ENCODE measurements around the gene NBPF20.
"Not testable (repeated sequence)": the region's sequence is repeated elsewhere in the genome, so short reads cannot be mapped to it uniquely, and the experiment has no call there.

DNA sequence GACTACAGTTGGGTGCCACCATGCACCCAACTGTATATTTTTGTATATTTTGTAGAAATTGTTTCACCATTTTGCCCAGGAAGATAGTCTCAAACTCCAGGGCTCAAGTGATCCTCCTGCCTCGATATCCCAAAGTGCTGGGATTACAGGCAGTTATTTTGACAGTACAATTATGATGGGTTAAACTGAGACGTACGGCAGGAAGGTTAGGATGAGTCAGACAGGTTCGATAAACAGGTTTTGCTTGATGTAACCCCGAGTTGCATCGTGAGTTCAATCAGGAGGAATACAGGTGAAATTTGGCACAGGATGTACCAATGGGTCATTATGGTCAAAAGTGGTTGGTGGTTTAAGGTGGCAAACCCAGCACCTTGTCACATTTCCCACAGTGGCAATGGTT is 46.0 kb upstream of the NBPF20 start:
- not testable (repeated sequence) for TF ChIP-seq FOXK2 (IDR thresholded peaks at IDR 0.05); POLR2A (IDR thresholded peaks at IDR 0.05; ENCODE audit: low read depth, low read length); TAF1 (IDR thresholded peaks at IDR 0.05; ENCODE audit: borderline replicate concordance, low read depth, low read length); CBX3 (IDR thresholded peaks at IDR 0.05; ENCODE audit: borderline replicate concordance, low read depth); EZH2 (IDR thresholded peaks at IDR 0.05; ENCODE audit: borderline replicate concordance, control insufficient read depth, low read depth, low read length); YBX1 (IDR thresholded peaks at IDR 0.05); SRF (IDR thresholded peaks at IDR 0.05; ENCODE audit: low read depth in 2 of 2, low read length in 2 of 2); KDM1A (IDR thresholded peaks at IDR 0.05; ENCODE audit: borderline replicate concordance)
- TF ChIP-seq, protein P1, sequence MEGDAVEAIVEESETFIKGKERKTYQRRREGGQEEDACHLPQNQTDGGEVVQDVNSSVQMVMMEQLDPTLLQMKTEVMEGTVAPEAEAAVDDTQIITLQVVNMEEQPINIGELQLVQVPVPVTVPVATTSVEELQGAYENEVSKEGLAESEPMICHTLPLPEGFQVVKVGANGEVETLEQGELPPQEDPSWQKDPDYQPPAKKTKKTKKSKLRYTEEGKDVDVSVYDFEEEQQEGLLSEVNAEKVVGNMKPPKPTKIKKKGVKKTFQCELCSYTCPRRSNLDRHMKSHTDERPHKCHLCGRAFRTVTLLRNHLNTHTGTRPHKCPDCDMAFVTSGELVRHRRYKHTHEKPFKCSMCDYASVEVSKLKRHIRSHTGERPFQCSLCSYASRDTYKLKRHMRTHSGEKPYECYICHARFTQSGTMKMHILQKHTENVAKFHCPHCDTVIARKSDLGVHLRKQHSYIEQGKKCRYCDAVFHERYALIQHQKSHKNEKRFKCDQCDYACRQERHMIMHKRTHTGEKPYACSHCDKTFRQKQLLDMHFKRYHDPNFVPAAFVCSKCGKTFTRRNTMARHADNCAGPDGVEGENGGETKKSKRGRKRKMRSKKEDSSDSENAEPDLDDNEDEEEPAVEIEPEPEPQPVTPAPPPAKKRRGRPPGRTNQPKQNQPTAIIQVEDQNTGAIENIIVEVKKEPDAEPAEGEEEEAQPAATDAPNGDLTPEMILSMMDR (IDR thresholded peaks at IDR 0.05 in 2 of 3, conservative IDR thresholded peaks at IDR 0.05 in 1 of 3; ENCODE audit: control insufficient read depth in 2 of 3, extremely low read depth in 1 of 3, insufficient read depth in 1 of 3, low read depth in 3 of 3, low read length in 3 of 3), result not testable (repeated sequence)
- TF ChIP-seq, protein P2, sequence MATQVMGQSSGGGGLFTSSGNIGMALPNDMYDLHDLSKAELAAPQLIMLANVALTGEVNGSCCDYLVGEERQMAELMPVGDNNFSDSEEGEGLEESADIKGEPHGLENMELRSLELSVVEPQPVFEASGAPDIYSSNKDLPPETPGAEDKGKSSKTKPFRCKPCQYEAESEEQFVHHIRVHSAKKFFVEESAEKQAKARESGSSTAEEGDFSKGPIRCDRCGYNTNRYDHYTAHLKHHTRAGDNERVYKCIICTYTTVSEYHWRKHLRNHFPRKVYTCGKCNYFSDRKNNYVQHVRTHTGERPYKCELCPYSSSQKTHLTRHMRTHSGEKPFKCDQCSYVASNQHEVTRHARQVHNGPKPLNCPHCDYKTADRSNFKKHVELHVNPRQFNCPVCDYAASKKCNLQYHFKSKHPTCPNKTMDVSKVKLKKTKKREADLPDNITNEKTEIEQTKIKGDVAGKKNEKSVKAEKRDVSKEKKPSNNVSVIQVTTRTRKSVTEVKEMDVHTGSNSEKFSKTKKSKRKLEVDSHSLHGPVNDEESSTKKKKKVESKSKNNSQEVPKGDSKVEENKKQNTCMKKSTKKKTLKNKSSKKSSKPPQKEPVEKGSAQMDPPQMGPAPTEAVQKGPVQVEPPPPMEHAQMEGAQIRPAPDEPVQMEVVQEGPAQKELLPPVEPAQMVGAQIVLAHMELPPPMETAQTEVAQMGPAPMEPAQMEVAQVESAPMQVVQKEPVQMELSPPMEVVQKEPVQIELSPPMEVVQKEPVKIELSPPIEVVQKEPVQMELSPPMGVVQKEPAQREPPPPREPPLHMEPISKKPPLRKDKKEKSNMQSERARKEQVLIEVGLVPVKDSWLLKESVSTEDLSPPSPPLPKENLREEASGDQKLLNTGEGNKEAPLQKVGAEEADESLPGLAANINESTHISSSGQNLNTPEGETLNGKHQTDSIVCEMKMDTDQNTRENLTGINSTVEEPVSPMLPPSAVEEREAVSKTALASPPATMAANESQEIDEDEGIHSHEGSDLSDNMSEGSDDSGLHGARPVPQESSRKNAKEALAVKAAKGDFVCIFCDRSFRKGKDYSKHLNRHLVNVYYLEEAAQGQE (IDR thresholded peaks at IDR 0.05; ENCODE audit: low read depth, low read length), result not testable (repeated sequence)
- TF ChIP-seq, protein P3, sequence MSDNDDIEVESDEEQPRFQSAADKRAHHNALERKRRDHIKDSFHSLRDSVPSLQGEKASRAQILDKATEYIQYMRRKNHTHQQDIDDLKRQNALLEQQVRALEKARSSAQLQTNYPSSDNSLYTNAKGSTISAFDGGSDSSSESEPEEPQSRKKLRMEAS (IDR thresholded peaks at IDR 0.05; ENCODE audit: low read depth, low read length), result not testable (repeated sequence)

Data from GM12878 (cell line).